Skeletal muscle cell (primary cell): ENCODE data around the gene TMEM141.
"Not testable (repeated sequence)": the region's sequence is repeated elsewhere in the genome, so short reads cannot be mapped to it uniquely, and the experiment has no call there.

ENCODE experiments used
- DNase-seq: peaks from one replicate; pipeline ENCODE4 v3.0.0-alpha.2; 2010; ENCODE audit warnings: low read depth
- H3K4me3 ChIP-seq: 2 replicates; pipeline ENCODE4 v1.5.1; 2011; ENCODE audit warnings: low read depth, mild to moderate bottlenecking, control low read depth, low read length, moderate library complexity

TMEM141 gene

DNA sequence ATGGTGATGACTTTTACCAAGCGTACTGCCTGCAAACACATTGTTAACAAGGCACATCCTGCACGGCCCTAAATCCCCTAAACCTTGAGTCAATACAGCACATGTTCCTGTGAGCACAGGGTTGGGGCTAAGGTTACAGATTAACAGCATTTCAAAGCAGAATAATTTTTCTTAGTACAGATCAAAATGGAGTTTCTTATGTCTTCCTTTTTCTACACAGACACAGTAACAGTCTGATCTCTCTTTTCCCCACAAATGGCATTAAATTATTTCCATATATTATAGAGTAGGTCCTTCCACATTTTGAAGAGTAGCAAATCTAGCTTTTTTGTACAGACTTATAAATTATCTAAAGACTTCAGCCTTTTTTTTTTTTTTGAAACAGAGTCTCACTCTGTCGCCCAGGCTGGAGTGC lies 1.6 kb upstream of the TMEM141 start:
- no peak for DNase-seq

DNA sequence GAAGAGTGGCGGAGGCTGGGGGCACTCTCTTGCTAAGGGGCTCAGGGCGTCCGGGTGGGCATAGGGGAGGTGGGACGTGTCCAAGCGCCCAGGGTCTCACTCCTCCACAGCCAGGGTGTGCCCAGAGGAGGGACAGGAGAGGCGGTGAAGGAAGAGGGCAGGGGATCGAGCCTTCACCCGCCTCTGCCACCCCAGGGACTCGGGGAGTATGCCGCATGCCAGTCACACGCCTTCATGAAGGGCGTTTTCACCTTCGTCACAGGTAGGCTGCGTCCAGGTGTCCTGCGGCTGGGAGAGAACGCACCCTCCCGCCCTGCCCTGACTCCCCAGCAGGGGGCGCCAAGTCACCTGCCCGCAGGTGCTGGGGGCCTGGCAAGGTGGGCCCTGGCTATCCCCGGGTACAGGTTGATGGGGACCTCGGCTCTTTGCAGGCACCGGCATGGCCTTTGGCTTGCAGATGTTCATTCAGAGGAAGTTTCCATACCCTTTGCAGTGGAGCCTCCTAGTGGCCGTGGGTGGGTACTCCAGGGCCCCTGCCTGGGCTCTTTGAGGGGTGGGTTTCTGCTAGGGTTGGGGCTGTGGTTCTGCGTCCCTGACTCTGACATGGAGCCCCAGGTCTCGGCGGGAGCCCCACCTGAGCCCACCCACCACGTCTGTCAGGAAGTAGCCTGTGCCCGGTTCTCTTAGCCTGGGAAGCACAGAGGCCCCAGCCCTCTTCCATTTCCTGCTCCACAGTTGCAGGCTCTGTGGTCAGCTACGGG lies 552 bp downstream of the TMEM141 start:
- DNase-seq = no peak
- H3K4me3 ChIP-seq = peak overlapping the region; percentile 91

More for the DNA sequence above, 1.6 kb upstream of the TMEM141 start:
- H3K4me3 ChIP-seq = no peak overlapping the region

DNA sequence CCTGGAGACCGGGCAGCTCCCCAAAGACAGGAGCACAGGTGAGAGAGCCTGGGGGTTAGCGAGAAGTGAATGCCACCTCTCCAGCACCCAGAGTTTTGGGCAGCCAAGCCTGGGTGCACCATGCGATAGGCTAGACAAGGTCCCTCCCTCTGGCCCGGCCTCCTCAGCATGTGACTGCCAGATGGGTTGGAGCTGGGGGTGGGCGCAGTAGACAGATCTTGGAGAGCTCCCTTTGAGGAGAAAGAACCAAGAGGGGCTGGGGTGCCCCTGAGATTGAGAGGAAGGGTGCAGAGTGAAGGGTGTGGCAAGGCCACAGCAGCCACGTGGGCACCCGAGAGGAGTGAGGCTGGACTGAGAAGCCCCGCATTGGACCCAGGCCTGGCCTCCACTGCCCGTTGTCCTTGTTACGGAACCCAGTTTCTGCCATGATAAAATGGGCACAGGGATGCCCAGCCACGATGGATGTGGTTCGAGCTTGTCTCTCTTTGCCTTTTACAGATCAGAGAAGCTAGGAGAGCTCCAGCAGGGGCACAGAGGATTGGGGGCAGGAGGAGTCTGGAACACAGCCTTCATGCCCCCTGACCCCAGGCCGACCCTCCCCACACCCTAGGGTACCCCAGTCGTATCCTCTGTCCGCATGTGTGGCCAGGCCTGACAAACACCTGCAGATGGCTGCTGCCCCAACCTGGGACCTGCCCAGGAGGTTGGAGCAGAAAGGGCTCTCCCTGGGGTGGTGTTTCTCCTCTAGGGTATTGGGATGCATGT lies 1.4 kb downstream of the TMEM141 start:
- no peak for DNase-seq

DNA sequence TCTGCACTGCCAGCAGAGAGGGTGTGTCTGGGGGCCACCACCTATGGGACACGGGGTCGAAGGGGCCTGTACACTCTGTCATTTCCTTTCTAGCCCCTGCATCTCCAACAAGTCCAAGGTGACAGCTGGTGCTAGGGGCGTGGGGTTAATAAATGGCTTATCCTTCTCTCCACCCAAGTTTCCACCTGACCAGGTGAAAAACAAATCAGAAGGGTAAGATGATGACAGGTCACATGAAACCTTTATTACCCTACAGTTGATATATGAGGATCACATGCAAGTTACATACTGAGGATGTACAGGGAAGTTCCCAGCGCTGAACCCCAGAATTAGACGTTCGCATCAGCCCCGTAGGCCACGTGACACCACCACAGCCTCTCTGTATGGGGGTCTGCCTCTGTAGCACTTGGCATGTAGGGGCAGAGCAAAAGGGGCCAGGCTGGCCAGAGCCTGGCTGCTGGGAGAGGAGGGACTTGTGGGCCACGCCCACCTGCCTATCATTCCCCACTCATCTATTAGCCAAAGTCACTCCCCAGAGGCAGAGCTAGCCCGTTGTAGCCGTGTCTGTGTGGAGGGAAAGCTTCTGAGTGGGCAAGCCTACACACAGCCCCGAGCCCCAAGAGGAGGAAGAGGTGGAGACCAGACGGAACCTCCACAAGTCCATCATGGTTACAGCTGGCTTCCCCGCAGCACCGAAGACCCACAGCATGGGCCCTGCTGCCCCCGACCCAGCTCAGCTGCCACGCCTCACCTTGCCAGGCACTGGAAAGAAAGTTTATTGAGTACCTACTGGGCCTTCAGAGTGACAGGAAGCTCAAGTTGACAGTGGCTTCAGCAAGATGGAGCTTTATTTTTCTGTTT lies 2.2 kb downstream of the TMEM141 start:
- H3K4me3 ChIP-seq = no peak overlapping the region
- no peak for DNase-seq

More for the DNA sequence above, 1.4 kb downstream of the TMEM141 start:
- H3K4me3 ChIP-seq = peak overlapping the region; percentile 91

DNA sequence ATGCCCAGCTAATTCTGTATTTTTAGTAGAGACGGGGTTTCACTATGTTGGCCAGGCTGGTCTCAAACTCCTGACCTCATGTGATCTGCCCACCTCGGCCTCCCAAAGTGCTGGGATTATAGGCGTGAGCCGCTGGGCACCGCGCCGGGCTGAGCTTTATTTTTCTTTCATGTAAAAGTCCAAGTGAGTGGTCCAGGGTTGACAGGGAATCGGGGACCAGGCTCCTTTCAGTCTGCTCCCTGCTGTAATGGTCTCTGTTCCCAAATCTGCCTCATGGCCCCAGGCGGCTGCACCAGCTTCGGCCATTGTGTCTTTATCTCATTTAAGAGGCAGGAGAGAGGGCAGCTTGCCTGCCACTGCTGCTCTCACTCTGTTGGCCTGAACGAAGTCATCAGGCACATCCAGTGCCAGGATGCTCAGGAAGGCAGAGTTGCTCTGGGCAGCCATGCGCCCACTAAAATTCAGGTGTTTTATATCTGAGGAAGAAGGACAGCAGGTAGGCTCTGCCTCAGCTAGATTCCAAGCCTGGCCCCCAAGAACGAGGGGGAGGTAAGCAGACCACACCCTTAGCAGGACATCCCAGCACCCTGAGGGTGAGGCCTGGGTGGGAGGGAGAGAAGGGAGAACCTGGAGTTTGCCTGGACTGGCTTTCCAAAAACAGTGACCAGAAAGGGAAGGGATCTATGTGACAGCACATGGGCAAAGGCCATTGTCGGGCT lies 3.3 kb downstream of the TMEM141 start:
- DNase-seq = no peak
- H3K4me3 ChIP-seq = no peak overlapping the region

DNA sequence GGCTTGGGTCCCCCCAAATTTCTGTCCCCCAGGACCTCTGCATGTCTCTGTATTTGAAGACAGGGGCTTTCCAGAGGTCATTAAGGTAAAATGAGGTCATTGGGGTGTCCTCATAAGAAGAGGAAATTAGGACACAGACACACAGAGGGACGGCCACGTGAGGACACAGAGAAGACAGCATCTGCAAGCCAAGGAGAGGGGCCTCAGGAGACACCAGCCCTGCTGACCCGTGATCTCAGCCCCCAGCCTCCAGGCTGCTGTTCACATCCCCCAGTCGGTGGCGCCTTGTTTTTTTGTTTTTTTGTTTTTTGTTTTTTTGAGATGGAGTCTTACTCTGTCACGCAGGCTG lies 3.8 kb downstream of the TMEM141 start:
- no peak for DNase-seq
- H3K4me3 ChIP-seq = no peak overlapping the region

DNA sequence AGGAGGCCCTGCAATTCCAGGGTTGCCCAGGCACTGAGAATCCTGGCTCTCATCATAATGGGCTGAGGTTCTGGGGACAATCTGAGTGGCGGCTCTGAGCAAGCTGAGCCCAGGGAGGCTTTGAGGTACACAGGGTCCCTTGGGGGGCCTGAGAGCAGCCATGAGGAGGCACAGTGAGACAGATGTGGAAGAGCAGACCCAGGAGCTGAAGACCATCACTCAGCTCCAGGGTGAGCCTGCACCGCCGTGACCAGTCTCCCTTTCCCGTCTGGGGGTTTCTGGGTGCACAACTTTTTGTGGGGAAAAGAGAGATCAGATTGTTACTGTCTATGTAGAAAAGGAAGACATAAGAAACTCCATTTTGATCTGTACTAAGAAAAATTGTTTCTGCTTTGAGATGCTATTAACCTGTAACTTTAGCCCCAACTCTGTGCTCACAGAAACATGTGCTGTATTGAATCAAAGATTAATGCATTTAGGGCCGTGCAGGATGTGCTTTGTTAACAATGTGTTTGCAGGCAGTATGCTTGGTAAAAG lies 5.2 kb downstream of the TMEM141 start, which contains the start of gene CCDC183:
CCDC183 (plus strand) TSS at position 101 of the 537 bp plus-strand sequence; CDS start at position 161, 60 bp downstream.
- no peak within 1 kb of the TSS for H3K4me3 ChIP-seq
- DNase-seq = no peak

DNA sequence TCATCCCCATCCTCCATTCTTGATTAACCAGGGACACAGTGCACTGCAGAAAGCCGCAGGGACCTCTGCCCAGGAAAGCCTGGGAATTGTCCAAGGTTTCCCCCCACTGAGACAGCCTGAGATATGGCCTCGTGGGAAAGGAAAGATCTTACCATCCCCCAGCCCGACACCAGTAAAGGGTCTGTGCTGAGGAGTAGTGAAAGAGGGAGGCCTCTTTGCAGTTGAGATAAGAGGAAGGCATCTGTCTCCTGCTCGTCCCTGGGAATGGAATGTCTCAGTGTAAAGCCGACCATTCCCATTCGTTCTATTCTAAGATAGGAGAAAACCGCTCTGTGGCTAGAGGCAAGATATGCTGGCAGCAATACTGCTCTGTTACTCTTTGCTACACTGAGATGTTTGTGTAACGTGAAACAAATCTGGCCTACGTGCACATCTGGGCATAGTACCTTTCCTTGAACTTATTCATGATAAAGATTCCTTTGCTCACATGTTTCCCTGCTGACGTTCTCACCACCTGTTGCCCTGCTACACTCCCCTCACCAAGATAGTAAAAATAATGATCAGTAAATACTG lies 5.7 kb downstream of the TMEM141 start:
- not testable (repeated sequence) for H3K4me3 ChIP-seq, DNase-seq

DNA sequence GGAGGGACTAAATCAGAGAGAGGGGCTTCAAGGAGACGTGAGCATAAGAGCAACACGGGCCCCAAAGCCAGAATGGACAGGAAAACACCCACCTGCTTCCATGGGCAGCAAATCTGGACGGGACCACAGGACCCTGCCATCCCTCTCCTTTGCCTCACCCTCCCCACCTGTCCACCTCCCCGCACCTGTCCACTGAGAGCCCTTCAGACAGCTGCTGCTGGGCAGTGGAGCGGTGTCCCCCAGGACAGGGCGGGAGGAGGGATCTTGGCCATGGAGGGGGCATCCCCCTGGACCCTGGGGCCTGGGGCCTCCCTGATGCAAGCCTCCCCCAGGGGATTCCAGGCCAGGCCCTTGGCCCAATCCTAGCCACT lies 7.5 kb downstream of the TMEM141 start:
- DNase-seq = no peak
- no peak overlapping the region for H3K4me3 ChIP-seq

DNA sequence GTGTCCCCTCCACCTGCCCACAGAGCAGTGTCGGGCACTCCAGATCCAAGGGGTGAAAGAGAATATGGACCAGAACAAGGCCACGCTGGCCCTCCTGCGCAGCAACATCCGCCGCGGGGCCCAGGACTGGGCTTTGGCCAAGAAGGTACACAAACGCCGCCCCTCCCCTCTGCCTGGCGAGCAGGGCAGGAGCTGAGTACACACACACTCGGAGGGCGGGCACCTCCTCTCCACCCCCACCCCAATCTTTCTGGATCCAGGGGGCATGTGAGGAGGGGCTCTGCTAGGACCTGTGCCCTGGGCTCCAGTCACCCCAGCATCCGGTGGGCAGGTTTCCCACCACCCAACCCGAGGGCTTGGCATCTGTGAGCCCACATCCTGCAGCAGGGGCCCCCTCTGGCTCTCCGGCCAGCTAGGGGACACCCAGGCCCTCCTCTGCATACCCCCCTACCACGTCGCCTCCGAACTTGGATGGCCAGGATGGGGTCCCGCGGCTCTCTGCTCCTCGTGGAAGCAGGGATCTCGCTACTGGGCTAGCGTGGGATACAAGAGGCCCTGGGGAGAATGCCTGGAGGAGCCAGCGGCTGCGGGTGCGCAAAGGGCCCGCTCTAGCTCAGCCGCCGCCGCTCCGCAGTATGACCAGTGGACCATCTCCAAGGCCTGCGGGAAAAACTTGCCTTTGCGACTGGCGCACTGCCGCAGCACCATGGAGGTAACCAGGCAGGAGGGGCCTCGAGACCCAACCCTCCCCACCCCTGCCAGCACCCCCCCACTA lies 8.1 kb downstream of the TMEM141 start:
- no peak for DNase-seq
- H3K4me3 ChIP-seq = no peak overlapping the region

DNA sequence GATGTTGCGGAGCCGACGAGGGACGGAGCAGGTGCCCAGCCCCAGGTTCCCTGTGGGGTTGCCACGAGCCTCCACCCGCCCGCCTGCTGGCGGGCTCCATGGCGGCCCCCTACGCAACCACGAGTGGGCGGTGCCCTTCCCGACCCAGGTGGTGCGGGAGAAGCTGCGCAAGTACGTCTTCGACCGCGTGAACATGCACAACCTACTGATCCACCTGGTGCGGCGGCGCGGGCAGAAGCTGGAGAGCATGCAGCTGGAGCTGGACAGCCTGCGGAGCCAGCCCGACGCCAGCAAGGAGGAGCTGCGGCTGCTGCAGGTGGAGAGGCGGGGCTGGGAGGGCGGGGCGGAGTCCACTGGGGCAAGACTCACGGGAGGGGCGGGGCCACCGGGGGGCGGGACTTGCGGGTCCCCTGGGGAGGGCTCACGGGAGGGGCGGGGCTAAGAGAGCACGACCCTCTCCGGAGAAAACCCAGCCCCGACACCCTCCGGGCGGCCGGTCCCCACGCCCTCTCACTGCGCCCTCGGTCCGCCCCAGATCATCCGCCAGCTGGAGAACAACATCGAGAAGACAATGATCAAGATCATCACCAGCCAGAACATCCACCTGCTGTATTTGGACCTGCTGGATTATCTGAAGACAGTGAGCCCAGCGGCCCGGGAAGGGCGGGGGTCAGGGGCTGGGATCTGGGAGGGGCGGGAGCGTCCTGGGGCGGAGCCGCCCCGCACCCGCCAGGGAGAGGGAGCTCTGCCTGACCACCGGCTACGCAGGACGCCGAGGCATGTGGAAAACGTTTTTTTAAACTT lies 8.9 kb downstream of the TMEM141 start:
- DNase-seq = no peak

DNA sequence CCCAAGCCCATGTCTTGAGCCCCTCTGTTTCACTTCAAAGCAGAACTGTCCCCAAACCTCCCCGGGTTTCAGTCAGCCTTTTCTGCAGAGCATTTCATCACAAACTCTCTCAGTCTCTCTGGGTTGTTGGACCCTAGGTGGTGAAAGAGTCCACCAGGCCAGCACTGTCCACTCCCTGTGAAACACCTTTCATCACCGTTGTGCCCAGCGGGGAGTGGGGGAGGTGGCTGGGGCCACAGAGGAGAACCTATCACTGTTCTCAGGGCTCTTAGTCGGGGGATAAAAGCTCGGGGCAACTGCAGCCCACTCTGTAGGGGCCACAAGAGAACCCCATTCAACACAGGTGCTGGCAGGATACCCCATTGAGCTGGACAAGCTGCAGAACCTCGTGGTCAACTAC lies 11.2 kb downstream of the TMEM141 start:
- H3K4me3 ChIP-seq = no peak overlapping the region
- no peak for DNase-seq

More for the DNA sequence above, 8.9 kb downstream of the TMEM141 start:
- H3K4me3 ChIP-seq = peak overlapping the region; percentile 25

DNA sequence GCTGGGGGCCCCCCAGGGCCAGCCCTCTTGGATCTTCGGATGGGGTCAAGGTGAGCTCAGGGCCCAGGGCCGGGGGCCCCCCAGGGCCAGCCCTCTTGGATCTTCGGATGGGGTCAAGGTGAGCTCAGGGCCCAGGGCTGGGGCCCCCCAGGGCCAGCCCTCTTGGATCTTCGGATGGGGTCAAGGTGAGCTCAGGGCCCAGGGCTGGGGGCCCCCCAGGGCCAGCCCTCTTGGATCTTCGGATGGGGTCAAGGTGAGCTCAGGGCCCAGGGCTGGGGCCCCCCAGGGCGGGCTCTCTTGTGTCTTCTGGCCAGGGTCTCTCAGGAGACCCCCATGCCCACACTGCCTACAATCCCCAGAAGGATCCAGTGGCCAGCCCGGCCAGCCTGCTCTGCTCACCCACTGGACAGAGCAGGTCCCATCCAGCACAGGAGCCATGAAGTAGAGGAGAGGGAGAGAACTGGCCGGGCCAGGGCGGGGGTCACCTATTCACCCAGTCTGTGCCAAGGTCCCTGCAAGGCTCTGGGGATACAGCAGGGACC lies 11.9 kb downstream of the TMEM141 start:
- H3K4me3 ChIP-seq, DNase-seq: not testable (repeated sequence)

DNA sequence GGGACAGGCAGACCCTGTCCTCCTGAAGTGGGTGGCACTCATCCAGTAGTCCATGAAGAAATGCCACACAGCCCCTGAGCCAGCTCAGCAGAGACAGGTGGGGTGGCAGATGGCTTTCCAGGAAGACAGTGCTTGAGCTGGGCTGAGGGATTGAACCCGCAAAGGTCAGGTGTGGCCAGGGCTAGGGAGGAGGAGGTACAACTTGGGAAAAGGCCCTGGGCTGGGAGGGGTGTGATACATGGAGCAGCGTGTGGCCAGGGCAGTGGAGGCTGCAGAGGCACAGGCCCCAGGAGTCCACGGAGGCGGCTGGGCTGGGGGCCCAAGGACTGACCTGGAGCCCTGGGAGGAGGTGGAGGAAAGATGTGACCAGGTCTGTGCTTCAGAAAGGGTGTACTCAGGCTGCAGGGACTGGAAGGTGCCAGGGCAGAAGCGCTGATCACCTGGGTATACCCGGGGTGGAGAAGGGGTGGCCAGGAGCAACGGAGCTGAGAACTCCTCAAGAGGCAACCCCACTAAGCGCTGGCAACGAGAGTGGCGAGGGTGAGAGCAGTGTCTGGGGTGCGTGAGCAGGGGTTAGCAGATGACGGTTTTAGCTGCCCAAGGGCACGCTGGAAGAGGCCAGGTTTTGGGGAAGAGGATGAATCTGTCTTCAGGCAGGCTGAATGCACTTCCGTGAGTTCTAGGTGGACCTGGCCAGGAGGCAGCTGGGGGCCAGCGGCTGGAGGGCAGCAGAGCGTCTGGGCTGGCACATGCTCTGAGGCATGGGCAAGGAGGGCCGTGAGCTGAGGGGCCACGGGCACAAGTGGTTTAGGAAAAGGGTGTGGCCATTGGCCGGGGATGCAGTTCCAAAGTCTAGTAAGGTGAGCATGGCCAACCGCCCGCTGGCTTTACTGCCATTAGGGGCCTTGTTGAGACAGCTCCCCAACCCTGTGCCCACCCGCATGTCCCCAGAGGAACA lies 12.7 kb downstream of the TMEM141 start:
- DNase-seq = no peak
- H3K4me3 ChIP-seq = no peak overlapping the region

DNA sequence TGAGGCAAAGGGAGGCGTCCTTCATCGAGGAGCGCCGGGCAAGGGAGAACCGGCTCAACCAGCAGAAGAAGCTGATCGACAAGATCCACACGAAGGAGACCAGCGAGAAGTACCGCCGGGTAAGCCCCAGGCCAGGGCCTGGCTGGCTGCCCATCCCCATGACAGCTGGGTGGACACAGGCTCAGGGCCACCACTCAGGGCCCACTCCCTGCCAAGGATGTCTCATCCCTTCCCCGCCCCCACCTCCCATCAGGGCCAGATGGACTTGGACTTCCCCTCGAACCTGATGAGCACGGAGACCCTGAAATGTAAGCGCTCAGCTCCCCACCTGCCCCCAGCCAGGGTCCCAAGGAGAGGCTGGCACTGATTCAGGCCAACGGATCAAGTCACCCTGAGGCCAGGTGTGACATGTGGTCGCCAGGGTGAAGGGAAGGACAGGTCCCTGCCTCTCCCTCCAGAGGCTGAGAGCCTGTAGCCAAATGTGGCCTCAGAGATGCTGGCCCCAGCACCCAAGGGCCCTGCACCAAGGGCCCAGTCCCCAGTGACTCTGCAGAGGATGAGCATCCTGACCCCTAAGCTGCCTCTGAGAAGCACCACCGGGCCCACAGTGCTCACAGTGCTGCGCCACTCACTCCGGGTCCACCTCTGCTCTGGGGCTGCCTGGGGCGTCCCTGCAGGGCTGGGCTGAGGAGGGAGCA lies 13.5 kb downstream of the TMEM141 start:
- DNase-seq = no peak
- no peak overlapping the region for H3K4me3 ChIP-seq
